GM15510 (cell line): ENCODE data around the gene SLC10A3.

Experiments
- POLR2A ChIP-seq: IDR thresholded peaks from 3 replicates; pipeline ENCODE4 v1.6.1; 2011; ENCODE audit warnings: borderline replicate concordance; ENCODE audit not compliant: insufficient read length; ENCODE audit errors: extremely low read depth

Gene SLC10A3

GRCh38 chrX:154462396-154462795 lies 28.0 kb downstream of the SLC10A3 start:
- TF ChIP-seq POLR2A = no peak

- no peak for TF ChIP-seq POLR2A
Observed at GRCh38 chrX:154460326-154460725, 30.1 kb downstream of the SLC10A3 start.

- no peak for TF ChIP-seq POLR2A
Observed at GRCh38 chrX:154459832-154460231, 30.6 kb downstream of the SLC10A3 start.

GRCh38 chrX:154458954-154459778 lies 31.3 kb downstream of the SLC10A3 start:
- no peak for TF ChIP-seq POLR2A

- TF ChIP-seq POLR2A = peak; percentile 65
Observed at GRCh38 chrX:154458116-154458953, 32.1 kb downstream of the SLC10A3 start, which contains the start of gene PLXNA3. PLXNA3 (plus strand) TSS chrX:154458281; CDS start chrX:154460184, 1,903 bp downstream.

GRCh38 chrX:154457491-154458115 lies 32.8 kb downstream of the SLC10A3 start:
- no peak for TF ChIP-seq POLR2A

- TF ChIP-seq POLR2A = no peak
Observed at GRCh38 chrX:154452823-154453222, 37.6 kb downstream of the SLC10A3 start.

- no peak for TF ChIP-seq POLR2A
Observed at GRCh38 chrX:154450312-154450711, 40.1 kb downstream of the SLC10A3 start.

GRCh38 chrX:154449618-154450017 lies 40.8 kb downstream of the SLC10A3 start:
- no peak for TF ChIP-seq POLR2A

GRCh38 chrX:154448484-154448883 lies 41.9 kb downstream of the SLC10A3 start:
- no peak for TF ChIP-seq POLR2A

- no peak for TF ChIP-seq POLR2A
Observed at GRCh38 chrX:154446430-154446829, 44.0 kb downstream of the SLC10A3 start.

- TF ChIP-seq POLR2A = no peak
Observed at GRCh38 chrX:154445776-154446175, 44.7 kb downstream of the SLC10A3 start.

GRCh38 chrX:154444755-154445246 lies 45.6 kb downstream of the SLC10A3 start:
- no peak for TF ChIP-seq POLR2A

GRCh38 chrX:154443992-154444754 lies 46.3 kb downstream of the SLC10A3 start, which contains the start of gene FAM50A:
FAM50A (plus strand) TSS chrX:154444141; CDS start chrX:154444236, 95 bp downstream.
- TF ChIP-seq POLR2A = peak; percentile 24

- no peak for TF ChIP-seq POLR2A
Observed at GRCh38 chrX:154443479-154443910, 46.9 kb downstream of the SLC10A3 start.
